Suppressor macrophage (primary cell): ENCODE measurements around the gene B3GNT7.
"Not testable (repeated sequence)": the region's sequence is repeated elsewhere in the genome, so short reads cannot be mapped to it uniquely, and the experiment has no call there.

ENCODE experiments used
- DNase-seq, 4 experiments: peaks; one replicate each; pipeline ENCODE4 v3.0.0-alpha.2; 2020 to 2022

The B3GNT7 gene

DNA sequence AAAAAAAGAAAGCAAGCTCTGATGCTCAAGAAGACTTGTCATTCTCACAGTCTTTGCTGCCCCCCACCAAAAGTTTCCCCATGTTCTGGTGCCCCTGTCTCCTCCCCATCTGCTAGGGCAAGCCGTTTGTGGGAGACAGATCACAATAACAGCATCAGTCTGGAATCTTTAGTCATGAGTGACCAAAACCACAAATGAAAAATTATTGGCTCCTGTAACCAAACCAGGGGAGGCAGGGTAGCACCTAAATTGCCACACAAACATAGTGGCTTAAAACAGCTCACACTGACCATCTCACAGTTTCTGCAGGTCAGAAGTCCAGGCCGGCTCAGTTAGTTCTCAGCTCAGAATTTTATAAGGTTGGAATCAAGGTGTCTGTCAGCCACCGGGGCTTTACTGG lies 9.1 kb upstream of the B3GNT7 start:
- DNase-seq = no peak

DNA sequence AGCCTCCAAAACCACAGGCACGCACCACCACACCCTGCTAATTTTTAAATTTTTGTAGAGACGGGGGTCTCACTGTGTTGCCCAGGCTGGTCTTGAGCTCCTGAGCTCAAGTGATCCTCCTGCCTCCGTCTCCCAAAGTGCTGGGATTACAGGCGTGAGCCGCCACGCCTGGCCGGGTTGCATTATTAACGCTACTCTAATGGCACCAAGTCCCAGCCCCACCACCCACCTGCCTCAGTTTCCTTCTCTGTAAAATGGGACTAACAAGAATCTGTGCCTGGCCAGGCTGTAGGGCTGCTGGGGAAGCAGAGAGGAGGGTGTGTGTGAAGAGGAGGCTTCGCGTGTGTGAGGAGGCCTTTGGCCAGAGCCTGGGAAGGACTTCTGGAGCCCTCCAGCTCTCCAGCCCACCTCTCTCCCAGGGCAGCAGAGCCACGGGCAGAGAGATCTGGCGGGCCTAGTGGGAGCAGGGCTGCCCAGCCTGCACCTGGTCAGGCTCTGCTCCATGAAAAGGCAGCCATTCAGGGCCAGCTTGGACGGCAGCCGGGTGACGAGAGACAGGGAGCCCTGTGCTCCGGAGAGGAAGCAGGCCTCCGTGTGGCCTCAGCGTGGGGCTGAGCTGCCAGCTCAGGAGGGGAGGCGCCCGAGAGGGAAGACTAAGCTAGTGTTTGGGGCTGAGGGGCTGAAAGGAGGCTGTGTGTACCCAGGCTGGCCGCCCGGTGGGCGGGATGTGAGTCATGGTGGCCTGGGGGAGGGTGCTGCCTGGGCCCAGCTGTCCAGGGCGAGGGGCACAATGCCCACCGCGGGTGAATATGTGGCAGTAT lies 7.4 kb upstream of the B3GNT7 start:
- DNase-seq = peak; percentile 71 to 81 (median 76)

DNA sequence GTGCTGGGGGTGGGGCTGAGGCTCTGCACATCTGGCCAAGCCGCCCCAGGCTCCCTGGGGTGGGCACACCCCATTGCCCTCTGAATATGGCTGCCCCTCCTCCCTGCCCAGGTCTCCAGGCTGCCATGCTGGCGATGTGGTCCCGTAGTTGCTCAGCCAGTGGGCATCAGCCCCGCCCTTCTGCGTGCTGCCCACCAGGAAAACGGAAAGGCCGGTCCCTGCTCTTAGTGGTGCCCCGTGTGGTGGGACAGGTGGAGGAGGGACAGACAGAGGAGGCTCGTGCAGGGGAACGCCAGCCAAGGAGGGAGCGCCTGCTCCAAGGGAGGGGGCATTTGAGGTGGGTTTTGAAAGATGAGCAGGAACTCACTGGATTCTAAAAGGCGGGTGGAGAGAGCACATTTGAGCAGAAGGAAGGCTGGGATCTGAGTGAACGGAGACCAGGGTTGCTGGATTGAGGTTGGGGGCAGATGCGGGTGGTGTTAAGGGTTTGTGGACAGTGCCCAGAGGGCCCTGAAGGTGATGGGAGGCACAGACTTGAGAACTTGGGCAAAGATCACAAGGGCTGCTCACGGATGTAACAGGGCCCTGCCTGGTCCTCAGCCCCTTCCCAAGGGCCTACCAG lies 6.7 kb upstream of the B3GNT7 start:
- no peak for DNase-seq

DNA sequence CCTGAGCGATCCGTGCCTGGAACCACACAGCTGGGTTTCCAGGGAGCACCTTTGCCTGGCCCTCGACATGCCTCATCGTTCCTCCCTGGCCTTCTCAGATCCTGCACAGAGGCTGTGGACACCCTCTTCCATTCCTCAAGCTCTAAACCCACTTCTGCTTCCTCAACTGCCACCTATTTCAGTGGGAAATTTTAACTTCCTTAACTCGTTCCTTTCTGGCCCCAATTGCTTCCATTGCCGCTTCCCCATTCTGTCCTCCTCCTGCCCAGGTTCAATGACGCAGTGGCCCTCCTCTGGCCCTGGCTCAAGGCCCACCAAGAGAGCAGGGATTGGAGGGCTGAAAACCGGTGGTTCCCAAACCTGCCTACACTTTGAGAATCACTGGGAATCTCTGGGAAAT lies 4.8 kb upstream of the B3GNT7 start:
- peak; percentile 44 to 75 (median 66) for DNase-seq

DNA sequence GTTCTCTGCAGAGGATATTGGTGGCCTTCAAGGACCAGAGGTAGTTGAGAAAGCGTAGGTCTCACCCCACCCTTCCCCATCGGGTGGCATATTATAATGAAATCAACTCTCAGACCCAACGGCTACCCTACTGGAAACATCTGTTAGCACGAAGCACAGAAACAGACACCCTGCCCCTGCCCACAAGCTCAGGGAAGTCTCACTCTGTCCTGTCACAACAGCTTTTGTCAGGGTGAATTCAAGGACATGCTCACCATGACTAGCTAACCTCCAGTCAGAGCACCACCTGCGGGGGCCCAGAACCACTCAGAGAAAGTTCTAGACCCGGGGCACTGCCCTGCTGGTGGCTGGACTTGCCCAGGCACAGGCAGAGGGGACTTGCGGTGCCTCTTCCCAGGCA lies 3.5 kb upstream of the B3GNT7 start:
- DNase-seq = peak in 1 of 4 experiments; percentile 17

DNA sequence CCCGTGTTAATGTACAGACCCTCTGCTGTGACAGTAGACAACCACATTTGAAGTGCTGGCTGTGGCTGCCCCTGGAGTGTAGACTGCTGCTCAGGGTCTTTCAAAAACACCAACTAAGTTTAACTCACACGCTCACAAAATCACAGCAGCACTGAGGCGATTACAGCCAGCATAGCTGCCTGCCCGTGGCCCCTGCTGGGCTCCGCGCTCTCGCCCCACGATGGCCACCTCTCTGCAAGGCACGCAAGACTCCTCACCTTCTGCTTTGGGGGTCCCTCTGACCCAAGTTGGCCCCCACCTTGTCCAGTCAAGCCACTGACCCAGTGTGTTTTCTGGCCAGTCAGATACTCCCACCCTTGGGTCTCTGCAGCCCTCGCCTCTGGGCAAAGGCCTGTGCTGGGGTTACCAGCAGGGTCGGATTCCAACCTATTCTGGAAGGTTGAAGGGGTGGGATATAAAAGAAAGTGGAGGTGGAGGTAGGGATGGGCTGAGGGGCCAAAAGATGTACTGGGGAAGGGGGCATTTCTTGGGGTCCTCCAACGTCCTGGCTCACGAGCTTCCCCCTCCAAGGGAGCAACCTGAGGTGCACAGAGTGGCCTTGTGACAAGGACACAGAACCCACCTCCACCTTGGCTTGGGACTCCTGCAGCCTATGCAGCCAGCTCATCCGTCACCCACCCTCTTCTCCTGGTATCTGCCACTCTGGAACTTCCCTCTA lies 2.9 kb upstream of the B3GNT7 start:
- no peak for DNase-seq

DNA sequence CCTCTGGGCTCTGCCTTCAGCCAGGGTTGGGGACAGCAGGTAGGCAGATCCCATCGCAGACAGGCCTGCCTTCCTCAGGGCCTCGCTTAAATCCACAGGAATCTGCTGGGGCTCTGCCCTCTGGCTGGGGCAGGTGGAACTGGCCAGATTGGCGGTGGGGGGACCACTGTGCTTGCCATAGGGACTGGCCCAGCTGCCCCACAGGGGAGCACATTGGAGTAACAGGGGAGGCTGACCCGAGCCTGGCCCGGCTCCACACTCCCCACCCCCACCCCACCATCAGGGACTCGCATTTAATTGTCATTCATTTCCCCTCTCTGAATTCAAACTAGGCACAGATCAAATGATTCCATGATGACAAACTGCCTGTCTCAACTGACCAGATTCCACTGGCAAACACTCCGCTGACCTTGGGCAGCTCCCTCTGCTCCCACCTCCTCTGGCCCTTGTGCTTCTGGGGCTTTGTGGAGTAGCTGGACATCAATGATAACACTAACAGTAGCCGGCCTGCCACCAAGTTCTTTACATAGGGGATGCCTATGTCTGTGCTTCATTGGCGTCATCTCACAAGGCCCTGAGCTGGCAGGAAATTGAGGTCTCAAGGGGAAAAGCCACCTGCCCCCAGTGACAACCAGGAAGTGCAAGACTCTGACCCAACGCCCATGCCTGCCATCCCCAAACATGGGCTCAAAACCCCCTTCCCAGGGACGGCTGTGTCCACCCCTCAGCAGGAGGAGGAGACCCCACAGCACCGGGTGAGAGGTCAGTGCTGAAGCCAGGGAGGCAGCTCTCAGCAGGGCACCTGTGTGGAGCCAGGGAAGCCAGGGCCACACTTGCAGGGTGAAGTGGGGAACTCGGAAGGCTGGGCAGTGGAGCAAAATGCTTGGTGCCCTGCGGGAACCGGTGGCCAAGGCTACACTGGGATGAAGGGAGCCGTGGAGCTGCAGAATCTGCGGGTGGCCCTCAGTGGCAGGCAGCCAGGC lies 2.1 kb upstream of the B3GNT7 start:
- peak in 2 of 4 experiments; percentile 12 to 22 for DNase-seq

DNA sequence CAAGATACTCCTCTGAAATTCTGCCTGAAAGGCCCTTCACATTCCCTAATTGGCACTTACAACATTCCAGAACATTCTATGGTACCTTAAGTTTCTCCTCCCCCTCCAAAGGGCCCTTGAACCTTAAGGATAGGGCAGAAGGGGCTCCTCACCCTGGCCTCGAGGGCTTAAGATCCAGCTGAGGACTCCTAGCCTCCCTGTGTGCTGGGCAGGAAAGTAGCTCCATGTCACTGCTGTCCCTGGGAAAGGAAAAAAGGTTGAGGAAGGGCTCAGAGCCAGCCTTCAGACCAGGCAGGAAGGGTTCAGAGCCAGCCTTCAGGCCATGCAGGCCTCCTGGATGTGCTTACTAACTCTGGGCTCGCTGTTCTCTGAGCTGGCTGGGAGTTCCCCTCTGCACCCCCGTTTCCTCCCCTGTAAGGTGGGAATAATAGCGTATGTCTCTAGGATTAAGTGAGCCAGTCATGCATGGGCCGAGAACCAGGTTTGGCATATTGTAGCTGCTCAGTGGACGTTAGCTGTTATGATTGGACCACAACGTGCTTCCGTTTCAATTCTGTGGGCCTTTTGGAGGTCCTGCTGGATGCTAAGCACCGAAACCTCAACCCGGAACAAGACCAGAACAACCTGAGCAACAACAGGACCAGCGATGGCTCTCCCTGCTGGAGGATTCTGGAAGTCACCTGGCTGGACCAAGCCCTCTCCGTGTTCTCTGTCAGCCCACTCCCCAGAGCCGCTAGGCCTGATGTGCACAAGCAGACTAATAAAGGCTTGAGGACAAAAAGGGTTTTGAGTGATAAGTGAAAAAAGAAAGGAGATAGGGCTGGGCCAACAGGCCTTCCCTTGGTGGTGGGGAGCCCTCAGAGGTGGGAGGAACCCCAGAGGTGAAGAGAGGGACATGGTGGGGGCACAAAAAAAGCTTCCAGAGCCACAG lies 1.0 kb upstream of the B3GNT7 start:
- DNase-seq = no peak

DNA sequence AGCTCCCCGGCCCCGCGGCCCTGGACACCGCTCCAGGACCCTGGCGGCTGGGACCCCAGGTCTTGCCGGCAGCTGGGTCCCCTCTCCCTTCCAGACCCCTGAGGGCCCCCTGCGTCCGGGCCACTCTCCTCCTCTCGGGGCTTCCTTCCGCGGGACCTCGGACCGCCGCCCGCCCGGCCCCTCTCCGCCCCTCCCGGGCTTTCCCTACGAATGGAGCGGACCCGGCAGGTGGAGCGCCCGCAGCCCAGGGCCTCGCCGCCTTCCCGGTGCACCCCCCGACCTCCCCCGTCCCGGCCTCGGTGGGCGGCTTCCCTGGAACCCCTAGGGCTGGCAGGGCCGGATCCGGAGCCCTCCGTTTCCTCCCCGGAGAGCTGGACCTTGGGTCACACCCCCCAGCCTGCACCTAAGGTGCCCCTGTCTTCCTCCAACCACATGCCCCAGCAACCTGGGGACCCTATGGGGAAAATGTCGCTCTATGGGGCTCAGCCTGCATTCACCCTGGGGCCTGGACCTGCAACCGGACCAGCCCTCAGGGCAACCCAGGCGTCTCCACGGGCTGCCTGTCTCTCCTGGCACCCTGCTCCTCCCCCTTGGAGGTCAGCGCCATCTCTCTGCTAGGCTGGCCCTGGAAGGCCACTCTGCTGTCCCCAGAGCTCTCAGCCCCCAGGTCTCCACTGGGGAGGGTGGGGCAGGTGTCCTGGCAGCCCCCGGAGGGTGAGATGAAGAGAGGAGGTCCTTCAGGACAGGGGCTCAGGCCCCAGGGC lies 730 bp downstream of the B3GNT7 start:
- DNase-seq = no peak

DNA sequence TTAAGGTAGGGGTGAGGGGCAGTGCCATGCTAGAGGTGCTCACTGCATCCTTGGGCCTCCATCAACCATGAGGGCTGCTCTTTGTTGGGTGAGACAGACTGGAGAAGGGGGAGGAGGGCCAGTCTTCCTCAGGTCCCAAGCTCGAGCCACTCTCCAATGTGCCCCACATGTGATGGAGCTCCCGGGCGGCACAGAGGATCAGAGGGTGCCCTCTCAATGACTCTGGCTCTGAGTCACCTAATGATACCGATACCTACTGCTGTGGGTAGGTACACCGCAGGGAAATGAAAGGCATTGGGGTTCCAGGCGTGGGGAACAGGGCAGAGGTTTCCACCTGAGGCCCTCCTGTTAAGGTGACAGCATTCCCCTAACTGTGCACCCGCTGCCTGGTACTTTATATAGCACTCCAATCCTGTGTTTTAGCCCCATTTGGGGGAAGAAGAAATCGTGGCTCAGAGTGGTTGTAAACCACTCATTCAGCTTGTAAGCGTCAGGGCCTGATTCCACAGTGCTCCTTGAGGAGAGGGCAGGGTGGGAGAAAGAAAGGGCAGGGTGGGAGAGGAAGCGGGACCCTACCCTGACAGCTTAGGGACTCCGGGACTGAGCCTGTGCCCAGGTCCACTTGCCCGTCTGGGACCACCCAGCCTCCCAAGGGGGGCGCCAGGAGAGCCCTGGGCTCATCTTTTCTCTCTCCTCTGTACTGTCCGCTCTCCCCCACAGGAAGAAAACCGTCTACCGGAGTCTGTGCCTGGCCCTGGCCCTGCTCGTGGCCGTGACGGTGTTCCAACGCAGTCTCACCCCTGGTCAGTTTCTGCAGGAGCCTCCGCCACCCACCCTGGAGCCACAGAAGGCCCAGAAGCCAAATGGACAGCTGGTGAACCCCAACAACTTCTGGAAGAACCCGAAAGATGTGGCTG lies 1.8 kb downstream of the B3GNT7 start:
- no peak for DNase-seq

DNA sequence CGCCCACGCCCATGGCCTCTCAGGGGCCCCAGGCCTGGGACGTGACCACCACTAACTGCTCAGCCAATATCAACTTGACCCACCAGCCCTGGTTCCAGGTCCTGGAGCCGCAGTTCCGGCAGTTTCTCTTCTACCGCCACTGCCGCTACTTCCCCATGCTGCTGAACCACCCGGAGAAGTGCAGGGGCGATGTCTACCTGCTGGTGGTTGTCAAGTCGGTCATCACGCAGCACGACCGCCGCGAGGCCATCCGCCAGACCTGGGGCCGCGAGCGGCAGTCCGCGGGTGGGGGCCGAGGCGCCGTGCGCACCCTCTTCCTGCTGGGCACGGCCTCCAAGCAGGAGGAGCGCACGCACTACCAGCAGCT lies 2.4 kb downstream of the B3GNT7 start:
- DNase-seq = no peak

DNA sequence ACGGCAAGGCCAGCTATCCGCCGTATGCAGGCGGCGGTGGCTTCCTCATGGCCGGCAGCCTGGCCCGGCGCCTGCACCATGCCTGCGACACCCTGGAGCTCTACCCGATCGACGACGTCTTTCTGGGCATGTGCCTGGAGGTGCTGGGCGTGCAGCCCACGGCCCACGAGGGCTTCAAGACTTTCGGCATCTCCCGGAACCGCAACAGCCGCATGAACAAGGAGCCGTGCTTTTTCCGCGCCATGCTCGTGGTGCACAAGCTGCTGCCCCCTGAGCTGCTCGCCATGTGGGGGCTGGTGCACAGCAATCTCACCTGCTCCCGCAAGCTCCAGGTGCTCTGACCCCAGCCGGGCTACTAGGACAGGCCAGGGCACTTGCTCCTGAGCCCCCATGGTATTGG lies 3.1 kb downstream of the B3GNT7 start:
- DNase-seq = no peak

DNA sequence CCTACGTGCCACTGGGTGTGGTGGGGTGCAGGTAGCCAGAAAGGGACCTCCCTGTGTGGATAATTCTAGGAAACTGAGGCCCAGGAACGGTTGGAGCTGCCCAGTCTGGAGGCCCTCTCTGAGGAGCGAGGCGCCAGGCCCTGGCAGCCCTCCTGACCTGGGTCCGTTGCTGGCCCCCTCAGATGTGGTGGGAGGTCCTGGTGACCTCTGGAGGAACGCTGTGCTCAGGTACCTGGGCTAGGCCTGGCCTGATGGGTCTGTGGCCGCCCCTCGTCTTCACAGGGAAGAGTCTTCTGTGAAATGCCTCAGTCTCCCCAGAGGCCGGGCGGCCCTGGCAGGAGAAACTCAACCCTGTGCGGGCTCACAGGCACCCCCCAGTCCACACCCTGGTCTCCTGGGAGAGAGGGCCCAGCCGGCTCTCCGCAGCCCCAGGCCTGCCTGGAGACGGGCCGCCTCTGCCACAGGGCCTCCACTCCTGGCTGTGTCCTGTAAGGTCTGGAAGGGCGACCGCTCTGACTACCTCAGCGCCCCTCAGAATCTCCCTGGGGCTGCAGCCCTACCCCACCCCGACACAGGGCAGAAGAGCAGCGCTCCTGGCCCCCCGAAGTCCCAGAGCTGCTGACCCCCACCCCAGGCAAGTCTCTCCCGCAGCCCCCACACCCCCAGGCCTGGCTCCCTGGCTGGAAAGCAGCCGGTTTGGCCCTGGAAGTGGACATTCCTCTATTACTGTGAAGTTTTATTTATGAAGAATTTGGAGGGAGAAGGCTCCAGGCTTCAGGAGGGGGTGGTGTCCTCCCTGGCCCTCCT lies 3.7 kb downstream of the B3GNT7 start:
- DNase-seq = no peak

DNA sequence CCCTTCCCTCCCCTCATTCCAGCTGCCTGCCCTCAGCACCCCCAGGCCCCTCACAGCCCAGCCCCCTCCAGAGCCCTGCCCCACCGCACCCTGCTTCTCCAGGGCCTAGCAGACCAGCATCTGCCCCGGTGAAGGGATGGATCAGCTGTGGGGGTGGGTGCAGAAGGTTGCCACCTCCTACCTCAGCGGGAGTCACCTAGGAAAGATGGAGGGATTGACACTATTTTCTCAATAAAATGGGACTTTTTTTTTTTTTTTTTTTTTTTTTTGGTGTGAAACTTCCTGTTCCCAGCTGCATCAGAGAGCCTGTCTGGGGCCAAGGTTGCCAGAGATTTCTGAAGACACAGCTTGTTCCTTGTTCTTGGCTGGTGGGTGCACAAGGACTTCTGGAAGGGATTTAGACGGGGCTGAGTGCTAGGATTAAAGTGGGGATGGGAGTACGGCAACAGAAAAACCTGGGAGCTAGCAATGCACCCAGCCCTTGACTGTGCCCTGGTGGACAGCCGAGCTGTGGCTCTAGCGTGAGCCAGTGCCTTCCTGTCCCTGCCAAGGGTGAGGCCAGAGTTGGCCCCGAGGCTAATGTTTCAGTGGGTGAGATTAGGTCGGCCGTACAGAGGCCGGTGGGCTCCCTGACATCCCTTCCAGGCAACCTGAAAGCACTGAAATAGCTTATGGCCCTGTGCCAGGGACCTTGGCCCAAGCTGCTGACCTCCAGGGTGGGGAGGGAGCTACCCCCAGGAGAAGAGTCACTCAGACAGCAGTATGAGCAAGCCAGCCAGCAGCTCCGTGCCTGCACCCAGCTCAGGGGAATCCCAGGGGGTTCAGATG lies 4.6 kb downstream of the B3GNT7 start:
- peak; percentile 23 to 82 (median 64) for DNase-seq

DNA sequence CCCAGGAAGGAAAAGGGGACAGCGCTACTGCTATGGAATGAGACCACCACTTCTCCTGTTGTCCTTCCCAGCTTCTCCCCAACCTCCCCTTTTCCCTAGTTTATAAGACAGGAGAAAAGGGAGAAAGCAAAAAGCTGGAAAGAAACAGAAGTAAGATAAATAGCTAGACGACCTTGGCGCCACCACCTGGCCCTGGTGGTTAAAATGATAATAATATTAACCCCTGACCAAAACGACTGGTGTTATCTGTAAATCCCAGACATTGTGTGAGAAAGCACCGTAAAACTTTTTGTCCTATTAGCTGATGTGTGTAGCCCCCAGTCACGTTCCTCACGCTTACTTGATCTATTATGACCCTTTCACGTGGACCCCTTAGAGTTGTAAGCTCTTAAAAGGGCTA lies 5.2 kb downstream of the B3GNT7 start:
- not testable (repeated sequence) for DNase-seq

DNA sequence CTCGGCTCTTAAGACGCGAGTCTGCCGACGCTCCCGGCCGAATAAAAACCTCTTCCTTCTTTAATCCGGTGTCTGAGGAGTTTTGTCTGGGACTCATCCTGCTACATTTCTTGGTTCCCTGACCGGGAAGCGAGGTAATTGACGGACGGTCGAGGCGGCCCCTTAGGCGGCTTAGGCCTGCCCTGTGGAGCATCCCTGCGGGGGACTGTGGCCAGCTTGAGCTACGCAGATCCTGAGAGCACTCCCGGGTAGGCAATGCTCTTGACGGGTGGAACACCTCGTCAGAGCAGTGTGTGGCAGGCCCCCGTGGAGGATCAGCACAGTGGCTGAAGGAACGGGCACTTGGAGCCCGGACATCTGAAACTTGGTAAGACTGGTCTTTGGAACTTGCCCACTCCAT lies 5.6 kb downstream of the B3GNT7 start:
- not testable (repeated sequence) for DNase-seq

DNA sequence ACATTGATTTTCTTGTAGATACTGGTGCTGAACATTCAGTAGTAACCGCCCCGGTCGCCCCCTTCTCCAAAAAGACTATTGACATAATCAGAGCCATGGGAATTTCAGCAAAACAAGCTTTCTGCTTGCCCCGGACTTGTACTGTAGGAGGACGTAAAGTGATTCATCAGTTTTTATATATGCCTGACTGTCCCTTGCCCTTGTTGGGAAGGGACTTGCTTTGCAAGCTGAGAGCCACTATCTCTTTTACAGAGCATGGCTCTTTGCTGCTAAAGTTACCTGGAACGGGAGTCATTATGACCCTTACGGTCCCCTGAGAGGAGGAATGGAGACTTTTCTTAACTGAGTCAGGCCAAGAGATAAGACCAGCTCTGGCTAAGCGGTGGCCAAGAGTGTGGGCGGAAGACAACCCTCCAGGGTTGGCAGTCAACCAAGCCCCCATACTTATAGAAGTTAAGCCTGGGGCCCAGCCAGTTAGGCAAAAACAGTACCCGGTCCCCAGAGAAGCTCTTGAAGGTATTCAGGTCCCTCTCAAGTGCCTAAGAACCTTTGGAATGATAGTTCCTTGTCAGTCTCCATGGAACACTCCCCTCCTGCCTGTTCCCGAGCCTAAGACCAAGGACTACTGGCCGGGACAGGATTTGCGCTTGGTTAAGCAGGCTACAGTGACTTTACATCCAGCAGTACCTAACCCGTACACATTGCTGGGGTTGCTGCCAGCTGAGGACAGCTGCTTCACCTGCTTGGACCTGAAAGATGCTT lies 8.1 kb downstream of the B3GNT7 start:
- DNase-seq = not testable (repeated sequence)
